ENCODE measurements around the gene PLEKHM3. TPM values are rescaled to one million over a fixed set of nuclear protein-coding genes. Genes with fewer than 3 reads are reported as not detected.
A peak's percentile ranks its signal among the peaks of the same experiment; 100 is the strongest.

Gene PLEKHM3
- total RNA-seq, 6 donors from 2014 or later, result 16.4 to 56.3 (median 28.6) TPM

- DNase-seq (no peak), ATAC-seq (ENCODE audit: low FRiP score in 2 of 2) (no peak)
- 75 to 80% methylated on average over 4 of the region's 4 CpGs for WGBS, 2 donors
- TF ChIP-seq POLR2AphosphoS5 (IDR thresholded peaks at IDR 0.05), result no peak
- TF ChIP-seq EP300 (IDR thresholded peaks at IDR 0.05), result no peak
- no peak for TF ChIP-seq CTCF (IDR thresholded peaks at IDR 0.05)
- no peak for TF ChIP-seq POLR2A (IDR thresholded peaks at IDR 0.05)
- Histone ChIP-seq H3K4me1 (no peaks in the 10 kb centered on the region), H3K27ac (no peak overlapping the region), H3K9me3 (no peaks in the 10 kb centered on the region), H3K36me3 (no peaks in the 10 kb centered on the region), H3K4me3 (no peak overlapping the region), H3K27me3 (no peaks in the 10 kb centered on the region)
Measured at GRCh38 chr2:208037564-208038487, 12.5 kb upstream of the PLEKHM3 start.

GRCh38 chr2:208036357-208036756 lies 11.0 kb upstream of the PLEKHM3 start:
- 39 to 69% methylated on average over 3 to 4 of the region's 4 CpGs for WGBS, 2 donors
- no peak for DNase-seq

GRCh38 chr2:208034503-208035140 lies 9.3 kb upstream of the PLEKHM3 start:
- ATAC-seq (ENCODE audit: low FRiP score in 2 of 2) (no peak), DNase-seq (no peak)
- H3K27ac ChIP-seq, result no peak overlapping the region
- no peaks in the 10 kb centered on the region for H3K27me3 ChIP-seq
- TF ChIP-seq CTCF (IDR thresholded peaks at IDR 0.05), result no peak
- TF ChIP-seq EP300 (IDR thresholded peaks at IDR 0.05), result no peak
- TF ChIP-seq POLR2A (IDR thresholded peaks at IDR 0.05), result no peak
- no peak for TF ChIP-seq POLR2AphosphoS5 (IDR thresholded peaks at IDR 0.05)
- no peaks in the 10 kb centered on the region for H3K9me3 ChIP-seq
- H3K36me3 ChIP-seq, result no peaks in the 10 kb centered on the region
- H3K4me3 ChIP-seq, result no peak overlapping the region
- WGBS, 2 donors, result 79 to 94% methylated on average over 4 of the region's 4 CpGs
- H3K4me1 ChIP-seq, result peaks cover 0 to 15% (median 9%) of the 10 kb centered on the region in 4 donors

More at GRCh38 chr2:208036357-208036756, 11.0 kb upstream of the PLEKHM3 start:
- TF ChIP-seq CTCF (IDR thresholded peaks at IDR 0.05) (no peak), POLR2AphosphoS5 (IDR thresholded peaks at IDR 0.05) (no peak), EP300 (IDR thresholded peaks at IDR 0.05) (no peak), POLR2A (IDR thresholded peaks at IDR 0.05) (no peak)
- Histone ChIP-seq H3K36me3 (no peaks in the 10 kb centered on the region), H3K27ac (no peak overlapping the region), H3K9me3 (no peaks in the 10 kb centered on the region), H3K27me3 (no peaks in the 10 kb centered on the region), H3K4me3 (no peak overlapping the region), H3K4me1 (peaks cover 0 to 11% (median 4%) of the 10 kb centered on the region in 4 donors)
- no peak for ATAC-seq (ENCODE audit: low FRiP score in 2 of 2)

- H3K9me3 ChIP-seq, result no peaks in the 10 kb centered on the region
- H3K36me3 ChIP-seq, result no peaks in the 10 kb centered on the region
- DNase-seq (peak in 1 of 2 donors; percentile 80), ATAC-seq (ENCODE audit: low FRiP score in 2 of 2) (peak; percentile 68 to 88)
- TF ChIP-seq CTCF (IDR thresholded peaks at IDR 0.05) (peak in 5 of 6 experiments; percentile 13 to 64 (median 41)), POLR2A (IDR thresholded peaks at IDR 0.05) (no peak), EP300 (IDR thresholded peaks at IDR 0.05) (no peak), POLR2AphosphoS5 (IDR thresholded peaks at IDR 0.05) (no peak)
- no peaks in the 10 kb centered on the region for H3K27me3 ChIP-seq
- no peak overlapping the region for H3K27ac ChIP-seq
- H3K4me1 ChIP-seq, result peaks cover 0 to 15% (median 9%) of the 10 kb centered on the region in 4 donors
- 51 to 56% methylated on average over 4 of the region's 4 CpGs for WGBS, 2 donors
- no peak overlapping the region for H3K4me3 ChIP-seq
Measured at GRCh38 chr2:208033701-208034502, 8.6 kb upstream of the PLEKHM3 start.
